NCI-H187 (cell line): ENCODE measurements around the gene GLO1.
"Not testable (repeated sequence)": the region's sequence is repeated elsewhere in the genome, so short reads cannot be mapped to it uniquely, and the experiment has no call there.

ENCODE experiments used
- DNase-seq, 2 experiments: peaks; one replicate each; lab custom pipeline; 2025; lab: John Stamatoyannopoulos, UW

GLO1 gene

GRCh38 chr6:38705924-38706323 is 3.0 kb upstream of the GLO1 start:
- no peak for DNase-seq

GRCh38 chr6:38703949-38704590 is 1.1 kb upstream of the GLO1 start:
- no peak for DNase-seq

- DNase-seq: no peak
Observed at GRCh38 chr6:38701551-38701950, 1.4 kb downstream of the GLO1 start.

GRCh38 chr6:38699702-38700101 is 3.2 kb downstream of the GLO1 start:
- not testable (repeated sequence) for DNase-seq

GRCh38 chr6:38697846-38698245 is 5.1 kb downstream of the GLO1 start:
- no peak for DNase-seq

GRCh38 chr6:38696345-38696744 is 6.6 kb downstream of the GLO1 start:
- no peak for DNase-seq

- DNase-seq: no peak
Observed at GRCh38 chr6:38695933-38696332, 7.0 kb downstream of the GLO1 start.

- DNase-seq: no peak
Observed at GRCh38 chr6:38695227-38695900, 7.6 kb downstream of the GLO1 start.

GRCh38 chr6:38688579-38689087 is 14.3 kb downstream of the GLO1 start:
- DNase-seq: no peak

- no peak for DNase-seq
Observed at GRCh38 chr6:38687549-38687948, 15.4 kb downstream of the GLO1 start.

GRCh38 chr6:38687043-38687353 is 15.9 kb downstream of the GLO1 start:
- DNase-seq: no peak

- no peak for DNase-seq
Observed at GRCh38 chr6:38686270-38687042, 16.5 kb downstream of the GLO1 start.

- no peak for DNase-seq
Observed at GRCh38 chr6:38684904-38685303, 18.0 kb downstream of the GLO1 start.

GRCh38 chr6:38684237-38684636 is 18.7 kb downstream of the GLO1 start:
- no peak for DNase-seq

GRCh38 chr6:38681850-38682249 is 21.1 kb downstream of the GLO1 start:
- no peak for DNase-seq

GRCh38 chr6:38679668-38680067 is 23.3 kb downstream of the GLO1 start:
- no peak for DNase-seq

GRCh38 chr6:38678178-38678760 is 24.7 kb downstream of the GLO1 start:
- DNase-seq: no peak

GRCh38 chr6:38676974-38677544 is 25.9 kb downstream of the GLO1 start:
- DNase-seq: no peak

- no peak for DNase-seq
Observed at GRCh38 chr6:38676236-38676973, 26.5 kb downstream of the GLO1 start.

GRCh38 chr6:38673397-38674165 is 29.4 kb downstream of the GLO1 start:
- DNase-seq: no peak
